ENCODE data around the gene HNRNPH1. TPM values are rescaled to one million over a fixed set of nuclear protein-coding genes. Genes with fewer than 3 reads are reported as not detected.
"Not testable (repeated sequence)": the region's sequence is repeated elsewhere in the genome, so short reads cannot be mapped to it uniquely, and the experiment has no call there.

Gene HNRNPH1
- total RNA-seq, 2 experiments from 2014 or later, result 706 to 709 TPM

GRCh38 chr5:179648410-179648809 lies 24.9 kb upstream of the HNRNPH1 start:
- ChIA-PET POLR2A (interaction anchor here (0.6 kb wide), 1 partner anchor 139 kb away, joined by 3 read pairs; no protein-coding TSS in a partner anchor), CTCF (no interaction called here)
- no peaks in the 10 kb centered on the region for H3K36me3 Mint-ChIP-seq (ENCODE audit: low read depth)
- no peak overlapping the region for H3K27ac Mint-ChIP-seq
- no peaks in the 10 kb centered on the region for H3K4me1 Mint-ChIP-seq (ENCODE audit: low read depth)
- no peaks in the 10 kb centered on the region for H3K27me3 Mint-ChIP-seq
- TF ChIP-seq CTCF (IDR thresholded peaks at IDR 0.05), result no peak
- intact Hi-C loops (cut with micrococcal nuclease), result no loop called here
- H3K4me3 Mint-ChIP-seq, result no peak overlapping the region
- H3K9me3 Mint-ChIP-seq, result no peaks in the 10 kb centered on the region
- DNase-seq, result no peak
- no peak for ATAC-seq

- CTCF ChIA-PET; POLR2A ChIA-PET; H3K9me3 Mint-ChIP-seq; H3K27ac Mint-ChIP-seq; H3K27me3 Mint-ChIP-seq; H3K36me3 Mint-ChIP-seq (ENCODE audit: low read depth); DNase-seq; ATAC-seq; H3K4me1 Mint-ChIP-seq (ENCODE audit: low read depth); H3K4me3 Mint-ChIP-seq: not testable (repeated sequence)
- intact Hi-C loops (cut with micrococcal nuclease), result loop anchor here (2.0 kb wide), 1 partner anchor 124 kb away; no protein-coding TSS in a partner anchor
Measured at GRCh38 chr5:179644766-179645165, 21.3 kb upstream of the HNRNPH1 start.

GRCh38 chr5:179643141-179643920 lies 19.9 kb upstream of the HNRNPH1 start:
- POLR2A ChIA-PET, result interaction anchor here (0.6 to 0.8 kb wide), 3 partner anchors 19 to 192 kb away, joined by 3 to 5 read pairs (median 3); partner anchors contain the start of gene HNRNPH1
- H3K27ac Mint-ChIP-seq; DNase-seq; H3K9me3 Mint-ChIP-seq; H3K4me3 Mint-ChIP-seq; H3K27me3 Mint-ChIP-seq; H3K36me3 Mint-ChIP-seq (ENCODE audit: low read depth); H3K4me1 Mint-ChIP-seq (ENCODE audit: low read depth); intact Hi-C loops (cut with micrococcal nuclease); ATAC-seq; CTCF ChIA-PET: not testable (repeated sequence)

- H3K4me3 Mint-ChIP-seq; intact Hi-C loops (cut with micrococcal nuclease); H3K9me3 Mint-ChIP-seq; POLR2A ChIA-PET; DNase-seq; ATAC-seq; H3K4me1 Mint-ChIP-seq (ENCODE audit: low read depth); H3K27ac Mint-ChIP-seq; H3K27me3 Mint-ChIP-seq; CTCF ChIA-PET; H3K36me3 Mint-ChIP-seq (ENCODE audit: low read depth): not testable (repeated sequence)
Measured at GRCh38 chr5:179642626-179643025, 19.2 kb upstream of the HNRNPH1 start.

- ATAC-seq; DNase-seq; POLR2A ChIA-PET; H3K4me1 Mint-ChIP-seq (ENCODE audit: low read depth); H3K36me3 Mint-ChIP-seq (ENCODE audit: low read depth); H3K27me3 Mint-ChIP-seq; CTCF ChIA-PET; H3K9me3 Mint-ChIP-seq; H3K27ac Mint-ChIP-seq; H3K4me3 Mint-ChIP-seq; intact Hi-C loops (cut with micrococcal nuclease): not testable (repeated sequence)
Measured at GRCh38 chr5:179641745-179642144, 18.3 kb upstream of the HNRNPH1 start.

GRCh38 chr5:179639296-179639695 lies 15.8 kb upstream of the HNRNPH1 start:
- POLR2A ChIA-PET, result interaction anchor here (1.6 kb wide), 1 partner anchor 16 kb away, joined by 7 read pairs; the partner anchor contains the start of gene HNRNPH1
- H3K4me1 Mint-ChIP-seq (ENCODE audit: low read depth); H3K27ac Mint-ChIP-seq: not testable (repeated sequence)

GRCh38 chr5:179634370-179635172 lies 11.1 kb upstream of the HNRNPH1 start:
- CTCF ChIA-PET; POLR2A ChIA-PET; H3K27me3 Mint-ChIP-seq; intact Hi-C loops (cut with micrococcal nuclease); H3K4me1 Mint-ChIP-seq (ENCODE audit: low read depth); H3K9me3 Mint-ChIP-seq; H3K36me3 Mint-ChIP-seq (ENCODE audit: low read depth); H3K27ac Mint-ChIP-seq; H3K4me3 Mint-ChIP-seq: not testable (repeated sequence)
- peak; percentile 94 for ATAC-seq
- peak; percentile 39 for DNase-seq

More at GRCh38 chr5:179639296-179639695, 15.8 kb upstream of the HNRNPH1 start:
- H3K27me3 Mint-ChIP-seq; H3K9me3 Mint-ChIP-seq; ATAC-seq; H3K36me3 Mint-ChIP-seq (ENCODE audit: low read depth); DNase-seq; H3K4me3 Mint-ChIP-seq; intact Hi-C loops (cut with micrococcal nuclease): not testable (repeated sequence)
- CTCF ChIA-PET, result interaction anchor here (0.7 to 1.2 kb wide), 2 partner anchors 25 to 35 kb away, joined by 3 read pairs; no protein-coding TSS in a partner anchor

- ATAC-seq; H3K27ac Mint-ChIP-seq; intact Hi-C loops (cut with micrococcal nuclease); H3K27me3 Mint-ChIP-seq; H3K4me1 Mint-ChIP-seq (ENCODE audit: low read depth); DNase-seq; H3K36me3 Mint-ChIP-seq (ENCODE audit: low read depth); H3K9me3 Mint-ChIP-seq: not testable (repeated sequence)
- peak overlapping the region; percentile 48 for H3K4me3 Mint-ChIP-seq
- ChIA-PET CTCF (interaction anchor here (1.0 kb wide), 1 partner anchor 9 kb away, joined by 3 read pairs; no protein-coding TSS in a partner anchor), POLR2A (interaction anchor here (0.6 to 1.4 kb wide), 3 partner anchors 10 to 301 kb away, joined by 3 to 7 read pairs (median 4); partner anchors contain the start of gene HNRNPH1)
Measured at GRCh38 chr5:179633501-179634369, 10.3 kb upstream of the HNRNPH1 start.
